GM12878 (cell line): ENCODE results near the gene PTPRF. TPM values are rescaled to one million over a fixed set of nuclear protein-coding genes. Genes with fewer than 3 reads are reported as not detected.

Experiments
- ATAC-seq: fragments of 200-7000 bp; cut with Tn5 transposase; 3 replicates; pipeline ENCODE4 v1.9.1; 2020; ENCODE audit warnings: mild to moderate bottlenecking, moderate library complexity
- BruUV-seq: library from RNA; stranded (reverse); fragments of 400-500 nt; replicated peaks from 2 replicates; lab custom pipeline; 2021; lab: Mats Ljungman, UMichigan
- CTCF ChIA-PET: fragments of 300-600 bp; sonication (Branson Sonifier 250); formaldehyde crosslinking; extraction: SDS; loops from one replicate; lab custom pipeline; 2021; ENCODE audit warnings: inconsistent platforms; lab: Yijun Ruan, JAX
- POLR2A ChIA-PET: fragments of 350-600 bp; formaldehyde crosslinking; extraction: SDS; loops from one replicate; lab custom pipeline; 2021; ENCODE audit warnings: inconsistent platforms; lab: Charles Lee
- RAD21 ChIA-PET: fragments of 300-600 bp; sonication (Branson Sonifier 250); formaldehyde crosslinking; loops from one replicate; lab custom pipeline; 2023; ENCODE audit warnings: antibody characterized with exemption; ENCODE audit not compliant: unreplicated experiment; lab: Charles Lee
- SMC1A ChIA-PET: fragments of 300-600 bp; sonication (Branson Sonifier 250); formaldehyde crosslinking; loops from one replicate; lab custom pipeline; 2023; ENCODE audit not compliant: unreplicated experiment, uncharacterized antibody; lab: Charles Lee
- DNase-seq: peaks from one replicate; pipeline ENCODE4 v3.0.0-alpha.2; 2011; ENCODE audit warnings: low read depth, low spot score
- FAIRE-seq: peaks from 3 replicates; lab custom pipeline; 2011; peaks lifted over from hg19 to GRCh38; lab: Jason Lieb, UNC
- H2AFZ ChIP-seq: 2 replicates; pipeline ENCODE4 v1.6.0; 2011; ENCODE audit warnings: low read depth, low read length, control low read depth; ENCODE audit not compliant: control insufficient read depth
- H3K27ac ChIP-seq: 2 replicates; pipeline ENCODE4 v1.5.1; 2011; ENCODE audit warnings: control low read depth; ENCODE audit not compliant: control insufficient read depth, insufficient read depth
- H3K27me3 ChIP-seq, 2 experiments: replicated peaks in 1 of 2; 2 replicates each; pipeline versions ENCODE4 v1.6.0 to v1.6.1; 2011; ENCODE audit warnings: low read length in 1 of 2; ENCODE audit not compliant: control insufficient read depth in 2 of 2, insufficient read depth in 2 of 2
- H3K36me3 ChIP-seq, 2 experiments: 2 replicates each; pipeline ENCODE4 v1.5.1; 2011; ENCODE audit warnings: low read length in 1 of 2; ENCODE audit not compliant: control insufficient read depth in 2 of 2, insufficient read depth in 2 of 2
- H3K4me1 ChIP-seq: 2 replicates; pipeline ENCODE4 v1.6.1; 2011; ENCODE audit warnings: mild to moderate bottlenecking, low read length, moderate library complexity, mixed read lengths; ENCODE audit not compliant: control insufficient read depth, insufficient read depth
- H3K4me2 ChIP-seq: 2 replicates; pipeline ENCODE4 v1.6.0; 2011; ENCODE audit warnings: control low read depth; ENCODE audit not compliant: control insufficient read depth, insufficient read depth
- H3K4me3 ChIP-seq: fragments of 200-600 bp; sonication (generic); 2 replicates; pipeline ENCODE4 v1.5.1; 2016
- H3K79me2 ChIP-seq: 2 replicates; pipeline ENCODE4 v1.6.0; 2011; ENCODE audit warnings: low read length; ENCODE audit not compliant: control insufficient read depth, insufficient read depth
- H3K9ac ChIP-seq: 2 replicates; pipeline ENCODE4 v1.8.0; 2011; ENCODE audit warnings: low read length, control low read depth, mixed read lengths; ENCODE audit not compliant: control insufficient read depth, insufficient read depth
- H3K9me3 ChIP-seq: replicated peaks from 3 replicates; pipeline ENCODE4 v1.5.1; 2011; ENCODE audit warnings: mild to moderate bottlenecking, low read length; ENCODE audit not compliant: control insufficient read depth, insufficient read depth
- H4K20me1 ChIP-seq: 2 replicates; pipeline ENCODE4 v1.6.0; 2011; ENCODE audit not compliant: control insufficient read depth, insufficient read depth
- ASH2L ChIP-seq: fragments of 300-600, 200-600 bp; sonication (generic); IDR thresholded peaks from 2 replicates; pipeline ENCODE4 v1.6.1; 2017; ENCODE audit warnings: low read depth, mild to moderate bottlenecking, borderline replicate concordance
- ATF7 ChIP-seq: fragments of 450-650 bp; IDR thresholded peaks from 2 replicates; pipeline ENCODE4 v1.6.1; 2016; ENCODE audit warnings: low read depth, mild to moderate bottlenecking
- HDGF ChIP-seq: fragments of 450-650 bp; IDR thresholded peaks from 2 replicates; pipeline ENCODE4 v1.6.1; 2016; ENCODE audit warnings: antibody characterized with exemption
- NKRF ChIP-seq: fragments of 450-650 bp; conservative IDR thresholded peaks from 2 replicates; pipeline ENCODE4 v1.6.1; 2017; ENCODE audit warnings: mild to moderate bottlenecking, moderate library complexity
- POLR2A ChIP-seq: IDR thresholded peaks from 2 replicates; pipeline ENCODE4 v1.6.1; 2011; ENCODE audit warnings: low read depth, mild to moderate bottlenecking, low read length
- SMAD5 ChIP-seq: IDR thresholded peaks from 2 replicates; pipeline ENCODE4 v1.6.1; 2016; ENCODE audit warnings: antibody characterized with exemption, low read depth
- TCF12 ChIP-seq: IDR thresholded peaks from 2 replicates; pipeline ENCODE4 v1.6.1; 2011; ENCODE audit warnings: low read depth, mild to moderate bottlenecking, low read length
- USF2 ChIP-seq: IDR thresholded peaks from 2 replicates; pipeline ENCODE4 v1.6.1; 2011; ENCODE audit warnings: low read depth, low read length, improper control_type of control experiment, borderline replicate concordance
- YY1 ChIP-seq: IDR thresholded peaks from 2 replicates; pipeline ENCODE4 v1.6.1; 2011; ENCODE audit warnings: low read depth, mild to moderate bottlenecking, low read length
- ZNF217 ChIP-seq: fragments of 450-650 bp; IDR thresholded peaks from 2 replicates; pipeline ENCODE4 v1.6.1; 2017; ENCODE audit warnings: antibody characterized with exemption, mild to moderate bottlenecking
- ZNF622 ChIP-seq: fragments of 450-650 bp; IDR thresholded peaks from 2 replicates; pipeline ENCODE4 v1.6.1; 2017; ENCODE audit warnings: mild to moderate bottlenecking, inconsistent platforms
- WGBS: methylation state at CpG from one replicate; pipeline ENCODE4 v1.1.6; 2016; ENCODE audit warnings: low lambda C conversion rate; ENCODE audit not compliant: insufficient replicate concordance, insufficient coverage; ENCODE audit errors: missing lambda C conversion rate; 5-methylcytosine and 5-hydroxymethylcytosine counted together
- in situ Hi-C: fragments of 300-500 bp; cut with MboI; formaldehyde crosslinking; loops from 9 replicates; pipeline ENCODE4 v1.14.3; 2018; ENCODE audit warnings: mixed read lengths
- intact Hi-C: fragments of 100-400 bp; cut with micrococcal nuclease; formaldehyde crosslinking; loops from one replicate; pipeline ENCODE4 v1.14.2; 2022; ENCODE audit not compliant: unreplicated experiment
- polyA plus RNA-seq, 11 experiments: library from polyadenylated mRNA; depleted of rRNA in 4 of 11; unstranded in 6 of 11; stranded (reverse) in 5 of 11; fragments of >200 nt; fragmentation: Nextera tagmentation in 4 of 11; fragmentation: Illumina TruSeq in 1 of 11; extraction: Ambion mirVana in 4 of 11; extraction: Trizol in 1 of 11; gene quantifications; 1 replicate in 1 of 11; 2 replicates in 10 of 11; pipeline versions ENCODE4 v1.2.1 to v1.2.3, GENCODE V29; 2011 to 2016; ENCODE audit warnings: inconsistent platforms in 2 of 11, missing spikeins in 2 of 11, low read depth in 1 of 11
- total RNA-seq, 4 experiments: library from RNA; depleted of rRNA in 3 of 4; stranded (reverse); fragments of >200 nt in 3 of 4; fragmentation: Illumina TruSeq in 1 of 4; extraction: Trizol in 1 of 4; gene quantifications; 2 replicates each; pipeline versions ENCODE4 v1.2.1 to v1.2.3, GENCODE V29; 2013 to 2021

The PTPRF gene
- total and polyA plus RNA-seq, 10 of the 15 experiments (the other 5 are each of a cell fraction or from before 2014, with no cell fraction given) = 0.04 to 2.6 (median 0.32) TPM

- Histone ChIP-seq H3K4me1 (no peaks in the 10 kb centered on the region), H3K27me3 (no peaks in the 10 kb centered on the region), H3K79me2 (no peaks in the 10 kb centered on the region), H3K4me3 (no peak overlapping the region), H3K9me3 (no peaks in the 10 kb centered on the region; the same call in 2 of the 3 replicates), H4K20me1 (no peaks in the 10 kb centered on the region), H2AFZ (no peak overlapping the region), H3K4me2 (no peak overlapping the region), H3K36me3 (no peaks in the 10 kb centered on the region), H3K27ac (no peak overlapping the region), H3K9ac (no peak overlapping the region)
- intact Hi-C loops = no loop called here
- ChIA-PET RAD21 (no interaction called here), SMC1A (interaction anchor here (0.6 kb wide), 1 partner anchor 338 kb away, joined by 3 read pairs; no protein-coding TSS in a partner anchor), POLR2A (no interaction called here), CTCF (no interaction called here)
- DNase-seq (no peak), ATAC-seq (no peak), FAIRE-seq (no peak)
- in situ Hi-C loops = no loop called here
- TF ChIP-seq TCF12 (no peak), YY1 (no peak), NKRF (no peak), ATF7 (no peak), USF2 (no peak), POLR2A (no peak), SMAD5 (no peak), ZNF622 (no peak), HDGF (no peak), ASH2L (no peak), ZNF217 (no peak)
- no TSS peak for BruUV-seq
- WGBS = 82% methylated on average over 2 of the region's 2 CpGs
These were observed 46.3 kb upstream of the PTPRF start for GRCh38 chr1:43484367-43484766.
